22Rv1 (cell line): Measurements from ENCODE around the gene BFSP2.

Source experiments
- CTCF ChIP-seq: fragments of 450-650 bp; IDR thresholded peaks from 2 replicates; pipeline ENCODE4 v1.5.1; 2017; ENCODE audit warnings: mild to moderate bottlenecking
- ZFX ChIP-seq: fragments of 450-650 bp; IDR thresholded peaks from 2 replicates; pipeline ENCODE4 v1.6.1; 2017; ENCODE audit warnings: antibody characterized with exemption, borderline replicate concordance

DNA sequence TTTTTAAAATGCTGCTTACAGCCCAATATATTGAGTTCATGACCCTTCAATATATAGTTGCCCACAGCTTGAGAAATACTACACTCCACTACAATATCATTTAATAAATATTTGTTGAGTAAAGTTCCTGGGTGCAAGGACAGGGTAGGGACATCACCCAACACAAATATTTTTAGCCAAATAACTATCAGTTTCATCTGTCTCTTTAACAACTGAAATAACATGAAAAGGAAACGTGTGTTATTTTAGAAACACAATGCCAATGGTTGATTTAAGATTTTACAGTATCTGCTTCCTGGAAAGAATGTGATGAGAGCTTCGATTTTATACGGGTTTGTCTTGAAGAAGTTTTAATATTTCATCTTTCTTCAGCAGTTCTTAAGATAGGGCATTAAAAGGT lies 106.0 kb downstream of the BFSP2 start:
- TF ChIP-seq CTCF (no peak), ZFX (no peak)
